Tibial nerve (tissue), 4 donors: ENCODE results near the gene CD48. TPM values are rescaled to one million over a fixed set of nuclear protein-coding genes. Genes with fewer than 3 reads are reported as not detected.
"Not testable (repeated sequence)": the region's sequence is repeated elsewhere in the genome, so short reads cannot be mapped to it uniquely, and the experiment has no call there.

Experiments used
- DNase-seq, 2 donors: peaks; one replicate each; pipeline ENCODE4 v3.0.0-alpha.2; 2019; ENCODE audit warnings: low spot score in 2 of 2
- H3K27ac ChIP-seq, 4 donors: fragments of 200-600 bp; sonication (generic) in 3 of 4; one replicate each; pipeline ENCODE4 v1.5.1; 2017 to 2019; ENCODE audit warnings: mild to moderate bottlenecking in 1 of 4
- H3K27me3 ChIP-seq, 2 donors: fragments of 200-600 bp; sonication (generic) in 1 of 2; one replicate each; pipeline versions ENCODE4 v1.5.1 to v1.6.0; 2017 to 2019
- H3K36me3 ChIP-seq, 3 donors: fragments of 200-600 bp; sonication (generic); one replicate each; pipeline ENCODE4 v1.5.1; 2018 to 2019
- H3K4me1 ChIP-seq, 4 donors: fragments of 200-600 bp; sonication (generic) in 3 of 4; one replicate each; pipeline ENCODE4 v1.5.1; 2017 to 2019
- H3K4me3 ChIP-seq, 4 donors: fragments of 200-600 bp; sonication (generic) in 3 of 4; one replicate each; pipeline ENCODE4 v1.5.1; 2017 to 2019; ENCODE audit warnings: mild to moderate bottlenecking in 1 of 4, moderate library complexity in 1 of 4
- H3K9me3 ChIP-seq, 4 donors: fragments of 200-600 bp; sonication (generic) in 3 of 4; one replicate each; pipeline ENCODE4 v1.5.1; 2017 to 2019
- CTCF ChIP-seq, 5 experiments: fragments of 200-600 bp in 3 of 5; fragments of 450-650 bp in 2 of 5; sonication (generic) in 3 of 5; IDR thresholded peaks; one replicate each; pipeline ENCODE4 v1.5.1; 2016 to 2019; ENCODE audit warnings: antibody characterized with exemption in 5 of 5, mild to moderate bottlenecking in 3 of 5, moderate library complexity in 2 of 5
- EP300 ChIP-seq, 2 donors: sonication (generic); formaldehyde crosslinking; IDR thresholded peaks; one replicate each; pipeline ENCODE4 v1.6.1; 2017; ENCODE audit warnings: antibody characterized with exemption in 2 of 2, mild to moderate bottlenecking in 1 of 2
- POLR2A ChIP-seq, 2 donors: fragments of 450-650 bp; IDR thresholded peaks; one replicate each; pipeline ENCODE4 v1.6.1; 2017; ENCODE audit warnings: antibody characterized with exemption in 2 of 2, mild to moderate bottlenecking in 2 of 2, moderate library complexity in 2 of 2
- WGBS, 2 donors: methylation state at CpG; one replicate each; pipeline ENCODE4 v1.1.5; 2018; 5-methylcytosine and 5-hydroxymethylcytosine counted together
- total RNA-seq, 4 donors: library from RNA; depleted of rRNA; stranded (reverse); fragments of >200 nt; gene quantifications; one replicate each; pipeline ENCODE4 v1.1.0, GENCODE V29; 2016

The CD48 gene
- total RNA-seq, 4 donors from 2014 or later = 1.5 to 5.9 (median 2.0) TPM

- H3K27me3 ChIP-seq = no peaks in the 10 kb centered on the region
- H3K4me1 ChIP-seq = no peaks in the 10 kb centered on the region
- H3K9me3 ChIP-seq = no peaks in the 10 kb centered on the region
- TF ChIP-seq CTCF (IDR thresholded peaks at IDR 0.05) (no peak), EP300 (IDR thresholded peaks at IDR 0.05) (no peak), POLR2A (IDR thresholded peaks at IDR 0.05) (no peak)
- 85 to 86% methylated on average over 9 of the region's 9 CpGs for WGBS, 2 donors
- H3K36me3 ChIP-seq = no peaks in the 10 kb centered on the region
- H3K27ac ChIP-seq = no peak overlapping the region
- no peak for DNase-seq
- H3K4me3 ChIP-seq = no peak overlapping the region
Observed at GRCh38 chr1:160652924-160653619, 58.5 kb downstream of the CD48 start.

GRCh38 chr1:160652065-160652641 is 59.5 kb downstream of the CD48 start:
- 37 to 47% methylated on average over 8 of the region's 8 CpGs for WGBS, 2 donors
- not testable (repeated sequence) for DNase-seq

GRCh38 chr1:160651433-160652064 is 60.1 kb downstream of the CD48 start:
- Histone ChIP-seq H3K36me3 (no peaks in the 10 kb centered on the region), H3K4me1 (no peaks in the 10 kb centered on the region), H3K9me3 (no peaks in the 10 kb centered on the region), H3K27me3 (no peaks in the 10 kb centered on the region), H3K27ac (no peak overlapping the region), H3K4me3 (no peak overlapping the region)
- 9 to 16% methylated on average over 1 of the region's 1 CpG for WGBS, 2 donors
- DNase-seq = no peak
- no peak for TF ChIP-seq CTCF (IDR thresholded peaks at IDR 0.05)
- TF ChIP-seq POLR2A (IDR thresholded peaks at IDR 0.05) = no peak
- no peak for TF ChIP-seq EP300 (IDR thresholded peaks at IDR 0.05)

More at GRCh38 chr1:160652065-160652641, 59.5 kb downstream of the CD48 start:
- not testable (repeated sequence) for H3K4me1 ChIP-seq, H3K4me3 ChIP-seq, H3K9me3 ChIP-seq, H3K27me3 ChIP-seq, H3K36me3 ChIP-seq, H3K27ac ChIP-seq

- TF ChIP-seq POLR2A (IDR thresholded peaks at IDR 0.05) = no peak
- TF ChIP-seq CTCF (IDR thresholded peaks at IDR 0.05) = no peak
- no peak for TF ChIP-seq EP300 (IDR thresholded peaks at IDR 0.05)
- Histone ChIP-seq H3K27ac (peak overlapping the region in 1 of 4 donors; percentile 60), H3K4me1 (no peaks in the 10 kb centered on the region), H3K9me3 (no peaks in the 10 kb centered on the region), H3K36me3 (no peaks in the 10 kb centered on the region), H3K4me3 (peak overlapping the region in 1 of 4 donors; percentile 26), H3K27me3 (no peaks in the 10 kb centered on the region)
- WGBS, 2 donors = 77 to 86% methylated on average over 3 of the region's 3 CpGs
- DNase-seq = no peak
Observed at GRCh38 chr1:160647329-160647720, 64.3 kb downstream of the CD48 start.

GRCh38 chr1:160646711-160647328 is 64.8 kb downstream of the CD48 start, which contains the start of gene SLAMF1:
Gene SLAMF1, minus strand, starts transcription at chr1:160647044. Its CDS starts 99 bp downstream, at chr1:160646945.
- 60 to 62% methylated on average over 11 of the region's 11 CpGs for WGBS, 2 donors
- peak within 1 kb of the TSS in 2 of 4 donors; percentile 14 to 26 for H3K4me3 ChIP-seq
- no peaks in the 10 kb centered on the region for H3K9me3 ChIP-seq
- peak within 1 kb of the TSS in 1 of 4 donors; percentile 60 for H3K27ac ChIP-seq
- no peak for TF ChIP-seq EP300 (IDR thresholded peaks at IDR 0.05)
- TF ChIP-seq POLR2A (IDR thresholded peaks at IDR 0.05) = no peak
- TF ChIP-seq CTCF (IDR thresholded peaks at IDR 0.05) = no peak
- no peaks in the 10 kb centered on the region for H3K4me1 ChIP-seq
- no peaks in the 10 kb centered on the region for H3K27me3 ChIP-seq
- DNase-seq = no peak
- no peaks in the 10 kb centered on the region for H3K36me3 ChIP-seq
